BJ (cell line): ENCODE results near the gene SPATA2. TPM values are rescaled to one million over a fixed set of nuclear protein-coding genes. Genes with fewer than 3 reads are reported as not detected.
"Not testable (repeated sequence)": the region's sequence is repeated elsewhere in the genome, so short reads cannot be mapped to it uniquely, and the experiment has no call there.

ENCODE experiments used
- CTCF ChIA-PET: fragments of 350-600 bp; formaldehyde crosslinking; extraction: SDS; loops from one replicate; lab custom pipeline; 2021; ENCODE audit warnings: antibody characterized with exemption, inconsistent platforms; lab: Yijun Ruan, JAX
- POLR2A ChIA-PET: fragments of 300-600 bp; sonication (Branson Sonifier 250); formaldehyde crosslinking; extraction: SDS; loops from one replicate; lab custom pipeline; 2021; ENCODE audit warnings: antibody characterized with exemption; lab: Charles Lee
- DNase-seq: peaks from one replicate; pipeline ENCODE4 v3.0.0-alpha.2; 2011; ENCODE audit warnings: low read depth
- H3K27me3 ChIP-seq: 2 replicates; pipeline ENCODE4 v1.6.0; 2011; ENCODE audit warnings: low read length; ENCODE audit not compliant: control insufficient read depth, insufficient read depth
- H3K36me3 ChIP-seq: 2 replicates; pipeline ENCODE4 v1.5.1; 2011; ENCODE audit warnings: low read length; ENCODE audit not compliant: control insufficient read depth, insufficient read depth
- H3K4me3 ChIP-seq: 2 replicates; pipeline ENCODE4 v1.5.1; 2011; ENCODE audit warnings: low read depth, mild to moderate bottlenecking, control low read depth, low read length
- polyA plus RNA-seq: library from polyadenylated mRNA; depleted of rRNA; stranded (reverse); fragments of >200 nt; gene quantifications from 2 replicates; pipeline ENCODE4 v1.2.3, GENCODE V29; 2011
- TF ChIP-seq, protein P1 (sequence below): IDR thresholded peaks from 2 replicates; pipeline ENCODE4 v1.5.1; 2011; ENCODE audit warnings: low read depth, mild to moderate bottlenecking, control low read depth, inconsistent platforms, low read length, moderate library complexity; ENCODE audit not compliant: insufficient read depth

SPATA2 gene
- polyA plus RNA-seq, 1 experiment, result 5.7 TPM

DNA sequence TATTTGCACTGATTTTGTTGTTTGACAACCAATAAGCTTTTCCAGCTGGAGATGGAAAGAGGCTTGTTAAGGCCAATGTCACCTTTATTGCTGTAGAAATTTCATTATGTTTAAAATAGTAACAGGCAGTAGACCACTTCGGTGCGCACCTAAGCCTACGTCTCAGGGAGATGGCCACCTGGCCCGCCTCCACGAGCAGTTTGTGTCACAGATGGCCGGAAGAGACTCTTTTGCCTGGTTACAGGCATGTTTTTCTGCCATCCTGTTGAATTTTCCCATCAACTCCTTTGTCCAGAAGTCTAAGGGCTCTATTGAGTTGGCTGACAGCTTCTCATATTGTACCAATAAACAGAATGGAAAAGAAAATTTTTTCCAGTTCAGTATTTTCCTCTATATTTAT is 51.7 kb downstream of the SPATA2 start:
- TF ChIP-seq, protein P1, sequence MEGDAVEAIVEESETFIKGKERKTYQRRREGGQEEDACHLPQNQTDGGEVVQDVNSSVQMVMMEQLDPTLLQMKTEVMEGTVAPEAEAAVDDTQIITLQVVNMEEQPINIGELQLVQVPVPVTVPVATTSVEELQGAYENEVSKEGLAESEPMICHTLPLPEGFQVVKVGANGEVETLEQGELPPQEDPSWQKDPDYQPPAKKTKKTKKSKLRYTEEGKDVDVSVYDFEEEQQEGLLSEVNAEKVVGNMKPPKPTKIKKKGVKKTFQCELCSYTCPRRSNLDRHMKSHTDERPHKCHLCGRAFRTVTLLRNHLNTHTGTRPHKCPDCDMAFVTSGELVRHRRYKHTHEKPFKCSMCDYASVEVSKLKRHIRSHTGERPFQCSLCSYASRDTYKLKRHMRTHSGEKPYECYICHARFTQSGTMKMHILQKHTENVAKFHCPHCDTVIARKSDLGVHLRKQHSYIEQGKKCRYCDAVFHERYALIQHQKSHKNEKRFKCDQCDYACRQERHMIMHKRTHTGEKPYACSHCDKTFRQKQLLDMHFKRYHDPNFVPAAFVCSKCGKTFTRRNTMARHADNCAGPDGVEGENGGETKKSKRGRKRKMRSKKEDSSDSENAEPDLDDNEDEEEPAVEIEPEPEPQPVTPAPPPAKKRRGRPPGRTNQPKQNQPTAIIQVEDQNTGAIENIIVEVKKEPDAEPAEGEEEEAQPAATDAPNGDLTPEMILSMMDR, result no peak
- no peak for DNase-seq
- Histone ChIP-seq H3K4me3 (no peak overlapping the region), H3K27me3 (no peaks in the 10 kb centered on the region), H3K36me3 (peaks cover 1% of the 10 kb centered on the region; the same call in 1 of the 2 replicates)
- ChIA-PET POLR2A (no interaction called here), CTCF (interaction anchor here (1.0 kb wide), 1 partner anchor 17 kb away, joined by 3 read pairs; no protein-coding TSS in a partner anchor)

- no peak overlapping the region for H3K4me3 ChIP-seq
Measured at GRCh38 chr20:49862607-49863200, 52.6 kb downstream of the SPATA2 start.

GRCh38 chr20:49861232-49861631 is 54.1 kb downstream of the SPATA2 start:
- CTCF ChIA-PET, DNase-seq, H3K4me3 ChIP-seq, POLR2A ChIA-PET, H3K27me3 ChIP-seq, H3K36me3 ChIP-seq: not testable (repeated sequence)

More at GRCh38 chr20:49862607-49863200, 52.6 kb downstream of the SPATA2 start:
- DNase-seq, result no peak
- Histone ChIP-seq H3K36me3 (peaks cover 1% of the 10 kb centered on the region; the same call in 1 of the 2 replicates), H3K27me3 (no peaks in the 10 kb centered on the region)
- TF ChIP-seq, protein P1, result no peak
- POLR2A ChIA-PET, result no interaction called here
- CTCF ChIA-PET, result no interaction called here

- ChIA-PET POLR2A (no interaction called here), CTCF (interaction anchor here (0.6 to 0.7 kb wide), 2 partner anchors 212 to 512 kb away, joined by 3 read pairs; no protein-coding TSS in a partner anchor)
- H3K27me3 ChIP-seq, result no peaks in the 10 kb centered on the region
- no peak for DNase-seq
- H3K36me3 ChIP-seq, result peaks cover under 1% of the 10 kb centered on the region
- TF ChIP-seq, protein P1, result no peak
- H3K4me3 ChIP-seq, result no peak overlapping the region
Measured at GRCh38 chr20:49859807-49860206, 55.5 kb downstream of the SPATA2 start.

DNA sequence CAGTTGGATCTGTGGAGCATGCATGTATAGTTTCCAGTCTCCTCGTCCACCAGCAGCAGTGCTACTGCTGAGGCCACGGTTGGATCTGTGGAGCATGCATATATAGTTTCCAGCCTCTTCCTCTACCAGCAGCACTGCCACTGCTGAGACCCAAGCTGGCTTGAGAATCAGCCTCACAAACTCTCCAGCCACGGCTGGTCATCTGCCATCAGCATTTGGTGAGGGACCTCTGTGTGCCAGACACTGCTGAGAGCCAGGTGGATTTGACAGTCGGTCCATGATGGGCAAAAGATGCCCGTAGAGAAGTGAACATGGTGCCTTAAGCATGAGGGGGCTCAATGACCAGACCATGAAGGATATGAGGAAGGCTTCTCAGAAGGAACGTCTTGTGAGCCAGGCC is 56.3 kb downstream of the SPATA2 start:
- ChIA-PET POLR2A (no interaction called here), CTCF (no interaction called here)
- Histone ChIP-seq H3K36me3 (peaks cover 2% of the 10 kb centered on the region), H3K4me3 (no peak overlapping the region), H3K27me3 (no peaks in the 10 kb centered on the region)
- TF ChIP-seq, protein P1, result no peak
- no peak for DNase-seq

DNA sequence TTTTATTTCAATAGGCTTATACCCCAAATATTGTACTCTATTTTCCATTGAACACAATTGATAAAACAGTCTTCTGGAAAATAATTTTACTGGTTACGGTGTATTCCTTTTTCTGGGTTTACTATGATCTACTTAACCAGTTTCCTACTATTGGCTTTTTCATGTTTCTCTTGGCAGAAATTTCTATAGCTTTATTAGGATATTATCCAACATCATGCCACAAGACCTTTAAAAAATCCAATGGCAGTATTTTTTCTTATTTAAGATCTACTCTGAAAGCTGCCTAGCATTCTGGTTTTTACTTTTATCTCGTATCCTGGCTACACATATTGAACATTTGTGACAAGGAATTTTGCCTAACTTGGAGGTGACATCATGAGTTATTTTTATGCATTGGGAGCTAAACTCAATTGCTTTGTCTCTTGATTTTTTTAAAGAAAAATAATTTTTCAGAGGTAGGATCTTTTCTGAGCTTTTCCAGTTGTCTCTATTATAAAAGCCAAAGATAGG is 57.2 kb downstream of the SPATA2 start:
- TF ChIP-seq, protein P1, result no peak
- peaks cover 2% of the 10 kb centered on the region for H3K36me3 ChIP-seq
- no peak for DNase-seq
- no peaks in the 10 kb centered on the region for H3K27me3 ChIP-seq
- ChIA-PET POLR2A (interaction anchor here (0.6 kb wide), 2 partner anchors 155 to 157 kb away, joined by 4 to 5 read pairs; no protein-coding TSS in a partner anchor), CTCF (interaction anchor here (1.1 to 3.9 kb wide), 2 partner anchors 12 to 247 kb away, joined by 5 to 20 read pairs; no protein-coding TSS in a partner anchor)
- H3K4me3 ChIP-seq, result no peak overlapping the region
